HEK293 (cell line): ENCODE results near the gene IL16.

ENCODE experiments used
- CTCF ChIP-seq: fragments of 450-650 bp; formaldehyde crosslinking; IDR thresholded peaks from 2 replicates; pipeline ENCODE4 v1.5.1; 2016; ENCODE audit warnings: missing biosample characterization, missing genetic modification characterization
- MEIS1 ChIP-seq: sonication (generic); formaldehyde crosslinking; IDR thresholded peaks from 2 replicates; pipeline ENCODE4 v1.8.1; 2022; ENCODE audit warnings: missing genetic modification reagents, mild to moderate bottlenecking, borderline replicate concordance
- PRDM1 ChIP-seq: fragments of 450-650 bp; formaldehyde crosslinking; IDR thresholded peaks from 2 replicates; pipeline ENCODE4; 2016; ENCODE audit warnings: missing biosample characterization, missing genetic modification characterization
- TRIM28 ChIP-seq: IDR thresholded peaks from 2 replicates; pipeline ENCODE4 v1.6.1; 2011; ENCODE audit warnings: low read length, control low read depth, borderline replicate concordance
- ZBTB11 ChIP-seq: fragments of 450-650 bp; formaldehyde crosslinking; conservative IDR thresholded peaks from 2 replicates; pipeline ENCODE4 v1.5.1; 2016; ENCODE audit warnings: low read depth, missing biosample characterization, missing genetic modification characterization
- ZBTB44 ChIP-seq: fragments of 450-650 bp; IDR thresholded peaks from 2 replicates; pipeline ENCODE4 v1.5.1; 2018; ENCODE audit warnings: missing biosample characterization, mild to moderate bottlenecking, missing genetic modification characterization
- ZNF10 ChIP-seq: fragments of 450-650 bp; formaldehyde crosslinking; IDR thresholded peaks from 2 replicates; pipeline ENCODE4 v1.5.1; 2017; ENCODE audit warnings: missing biosample characterization, missing genetic modification characterization
- ZNF174 ChIP-seq: fragments of 450-650 bp; formaldehyde crosslinking; IDR thresholded peaks from 2 replicates; pipeline ENCODE4 v1.5.0; 2017; ENCODE audit warnings: missing biosample characterization, mild to moderate bottlenecking, missing genetic modification characterization
- ZNF335 ChIP-seq: fragments of 450-650 bp; formaldehyde crosslinking; conservative IDR thresholded peaks from 2 replicates; pipeline ENCODE4 v1.5.1; 2016; ENCODE audit warnings: missing biosample characterization, missing genetic modification characterization
- ZNF391 ChIP-seq: fragments of 450-650 bp; formaldehyde crosslinking; IDR thresholded peaks from 2 replicates; pipeline ENCODE4 v1.5.1; 2016; ENCODE audit warnings: low read depth, missing biosample characterization, missing genetic modification characterization, borderline replicate concordance
- ZNF488 ChIP-seq: fragments of 450-650 bp; formaldehyde crosslinking; IDR thresholded peaks from 2 replicates; pipeline ENCODE4 v1.5.1; 2016; ENCODE audit warnings: missing biosample characterization, missing genetic modification characterization
- ZNF518A ChIP-seq: fragments of 450-650 bp; formaldehyde crosslinking; conservative IDR thresholded peaks from 2 replicates; pipeline ENCODE4 v1.5.1; 2016; ENCODE audit warnings: low read depth, missing biosample characterization, missing genetic modification characterization
- ZNF571 ChIP-seq: fragments of 450-650 bp; formaldehyde crosslinking; IDR thresholded peaks from 2 replicates; pipeline ENCODE4 v1.5.0; 2017; ENCODE audit warnings: missing biosample characterization, missing genetic modification characterization
- ZNF777 ChIP-seq: fragments of 450-650 bp; formaldehyde crosslinking; IDR thresholded peaks from 2 replicates; pipeline ENCODE4 v1.5.1; 2017; ENCODE audit warnings: missing biosample characterization, missing genetic modification characterization, borderline replicate concordance

GRCh38 chr15:81270781-81271491 is 74.3 kb downstream of the IL16 start:
- TF ChIP-seq ZNF174 (tag by site-specific recombination) (no peak), ZNF571 (tag by site-specific recombination) (no peak), ZBTB44 (tag by site-specific recombination) (no peak), PRDM1 (tag by site-specific recombination) (no peak), TRIM28 (no peak), ZNF335 (tag by site-specific recombination) (no peak), ZNF391 (tag by site-specific recombination) (no peak), ZNF488 (tag by site-specific recombination) (no peak), CTCF (tag by site-specific recombination) (no peak), ZNF777 (tag by site-specific recombination) (no peak), ZNF10 (tag by site-specific recombination) (no peak), ZNF518A (no peak), MEIS1 (CRISPR knock-in tag) (no peak), ZBTB11 (tag by site-specific recombination) (no peak)
